HG03103 (cell line): ENCODE results near the gene GYPC.
"Not testable (repeated sequence)": the region's sequence is repeated elsewhere in the genome, so short reads cannot be mapped to it uniquely, and the experiment has no call there.

Source experiments
- ATAC-seq: cut with Tn5 transposase; IDR thresholded peaks from one replicate; pipeline ENCODE4 v1.9.1; 2021; ENCODE audit warnings: low read depth; ENCODE audit not compliant: unreplicated experiment

The GYPC gene

DNA sequence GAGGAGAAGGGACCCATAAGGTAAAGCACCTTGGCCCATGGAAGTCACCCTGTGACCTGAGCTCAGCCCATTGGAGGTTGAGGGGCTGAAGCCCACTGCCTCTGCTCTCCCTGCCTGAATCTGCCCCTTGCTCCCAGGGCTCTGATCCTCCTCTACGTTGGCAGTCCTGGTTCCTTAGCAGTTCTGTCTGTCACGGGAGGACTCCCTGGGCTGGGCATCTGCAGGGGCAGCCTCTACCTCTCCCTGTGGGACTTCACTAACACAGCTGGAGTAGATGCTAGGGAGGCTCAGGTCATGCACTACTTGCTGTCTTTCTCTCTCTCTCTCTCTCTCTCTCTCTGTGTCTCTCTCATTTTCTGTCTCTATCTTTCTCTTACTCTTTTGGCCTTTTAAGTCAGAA lies 8.7 kb downstream of the GYPC start:
- peak; percentile 23 for ATAC-seq

DNA sequence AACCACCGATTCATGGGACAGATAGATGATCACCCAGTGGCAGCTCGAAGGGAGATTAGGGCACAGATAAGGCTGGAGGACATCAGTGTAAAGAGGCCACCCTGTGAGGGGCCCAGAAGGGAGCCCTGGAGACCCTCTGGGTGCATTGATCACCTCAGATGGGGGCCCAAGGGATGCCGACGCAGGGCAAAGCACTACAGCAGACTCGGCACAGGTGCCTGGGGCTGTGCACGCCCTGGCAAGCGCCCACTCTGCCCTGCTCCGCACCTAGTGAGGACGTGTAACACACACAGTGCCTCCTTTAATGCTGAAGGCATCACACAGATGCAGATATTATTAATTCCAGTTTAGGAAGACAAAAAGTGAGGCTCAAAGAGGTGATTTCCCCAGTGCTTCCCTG lies 9.5 kb downstream of the GYPC start:
- ATAC-seq = no peak

DNA sequence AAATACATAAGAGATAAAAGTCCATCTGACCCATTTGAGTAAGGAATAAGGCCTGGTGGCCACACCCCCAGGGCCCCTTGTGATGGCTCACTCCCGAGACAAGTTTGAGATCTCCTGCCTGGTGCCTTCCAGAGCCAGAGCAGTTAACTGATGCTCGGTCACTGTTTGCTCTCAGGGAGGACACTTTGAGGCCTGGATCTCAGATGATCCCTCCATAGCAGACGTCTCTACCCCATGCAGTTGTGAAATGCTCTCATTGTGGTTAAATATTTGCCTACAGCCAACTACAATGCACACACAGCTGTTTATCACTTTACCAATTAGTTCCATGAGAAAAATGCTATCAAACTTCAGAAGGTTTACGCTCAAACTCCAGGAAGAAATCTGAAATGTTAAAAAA lies 12.3 kb downstream of the GYPC start:
- ATAC-seq = no peak

DNA sequence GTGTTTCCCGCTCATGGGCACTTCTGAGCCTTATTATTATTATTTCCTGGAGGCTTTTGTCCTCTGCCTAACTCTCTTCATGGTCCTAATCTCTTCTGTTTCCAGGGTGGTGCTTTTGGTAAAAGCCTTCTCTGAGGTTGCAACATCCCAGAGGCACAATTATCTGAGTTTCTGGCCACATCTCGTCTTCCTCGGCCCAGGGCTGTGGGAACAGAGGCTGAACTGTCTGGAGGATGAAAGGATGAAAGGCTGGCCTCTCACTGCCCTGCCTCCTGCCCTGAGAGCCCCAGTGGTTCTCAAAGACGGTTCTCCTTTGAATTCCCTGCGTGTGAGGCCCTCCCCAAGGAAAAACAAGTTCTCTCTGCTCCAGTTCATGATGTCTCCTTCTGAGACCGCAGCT lies 13.8 kb downstream of the GYPC start:
- ATAC-seq = no peak

DNA sequence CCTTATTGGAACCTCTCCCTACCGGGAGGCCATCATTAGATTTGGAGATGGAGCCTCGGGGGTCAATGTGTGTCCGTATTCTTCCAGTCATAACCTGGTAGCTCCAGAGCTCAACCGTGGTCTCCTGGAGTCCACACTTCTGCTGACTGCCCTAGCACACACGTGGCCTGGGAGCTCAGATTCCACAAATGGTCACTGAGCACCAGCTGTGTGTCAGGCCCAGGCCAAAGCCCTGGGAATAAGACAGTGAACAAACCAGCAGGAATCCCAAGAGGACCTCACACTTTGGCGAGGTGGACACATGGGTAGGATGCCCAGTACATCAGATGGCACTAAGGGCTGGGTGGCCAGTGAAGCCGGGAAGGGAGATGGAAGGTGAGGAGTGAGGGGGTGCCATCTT lies 15.5 kb downstream of the GYPC start:
- ATAC-seq = no peak

DNA sequence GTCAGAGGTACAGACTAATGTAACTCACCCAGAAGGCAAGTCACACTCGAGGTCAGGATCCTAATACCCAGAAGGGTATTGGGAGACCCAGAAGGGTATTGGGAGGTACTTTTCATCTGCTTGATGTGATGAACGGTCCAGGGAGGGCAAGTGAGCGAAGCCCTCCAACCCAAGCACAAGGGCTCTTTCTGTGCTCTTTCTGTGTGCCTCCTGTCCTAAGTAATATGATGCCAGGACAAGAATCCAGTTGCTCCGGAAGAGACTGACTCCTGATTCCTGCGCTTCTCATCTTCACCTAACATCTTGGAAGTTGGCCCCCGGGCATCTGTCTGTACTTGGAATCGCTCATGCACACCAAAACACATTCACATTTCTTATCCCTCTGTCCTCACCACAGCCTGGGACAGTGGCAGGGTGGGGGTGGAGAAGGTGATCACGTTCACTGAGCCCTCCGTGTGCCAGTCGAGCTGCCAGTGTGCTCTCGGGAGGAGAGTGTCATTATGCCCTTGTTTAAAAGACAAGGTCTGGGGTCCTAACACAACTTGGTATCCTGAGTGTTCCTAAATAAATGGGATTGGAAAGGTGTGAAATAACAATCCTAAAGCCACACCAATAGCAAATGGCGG lies 17.1 kb downstream of the GYPC start:
- ATAC-seq = no peak

DNA sequence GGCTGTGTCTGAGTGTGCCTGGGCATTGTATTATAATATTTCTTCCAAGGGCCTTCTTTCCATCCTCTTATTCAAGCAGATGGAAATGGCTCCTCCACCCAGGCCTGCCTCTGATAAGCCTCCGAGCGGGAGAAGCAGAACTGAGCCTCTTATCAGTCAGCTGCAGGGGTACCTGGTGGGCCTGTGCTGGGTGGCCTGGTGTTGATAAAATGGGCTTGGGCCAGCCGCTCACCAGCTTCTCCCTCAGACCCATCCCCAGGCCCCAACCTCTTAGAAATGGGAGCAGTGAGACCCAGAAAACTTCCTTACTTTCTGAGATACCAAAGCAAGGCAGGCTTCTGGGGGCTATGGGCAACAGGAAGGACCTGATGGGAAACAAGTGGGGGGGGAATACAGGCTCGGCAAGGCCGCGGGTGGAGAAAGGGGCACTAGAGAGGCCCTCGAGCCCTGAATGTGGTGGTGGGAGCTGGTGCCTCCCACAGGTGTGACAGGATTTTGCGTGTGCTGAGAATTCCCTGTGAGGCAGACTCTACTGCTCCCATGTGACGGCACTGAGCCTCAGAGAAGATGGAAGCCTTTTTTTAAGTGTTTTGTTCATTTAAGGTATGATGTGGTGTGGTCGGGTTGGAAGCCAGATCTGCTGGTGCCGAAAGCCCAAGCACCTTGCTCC lies 18.3 kb downstream of the GYPC start:
- ATAC-seq = no peak

DNA sequence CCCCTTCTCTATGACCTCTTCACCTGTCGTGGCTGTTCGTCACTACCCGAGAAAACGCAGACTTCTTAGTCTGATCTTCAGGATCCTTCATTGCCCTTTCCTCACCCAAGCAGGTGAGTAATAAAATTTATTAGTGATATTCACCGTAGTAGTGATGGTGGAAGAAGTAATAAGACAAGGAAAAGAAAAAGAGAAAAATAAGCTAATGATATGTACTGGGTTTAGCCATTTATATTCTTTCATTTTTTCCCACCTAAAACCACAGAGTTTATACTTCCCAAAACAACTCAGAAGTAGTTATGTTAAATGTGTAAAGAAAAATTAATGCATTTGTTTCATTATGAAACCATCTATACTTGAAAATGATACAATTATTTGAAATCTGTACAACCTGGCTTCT lies 19.7 kb downstream of the GYPC start:
- no peak for ATAC-seq

DNA sequence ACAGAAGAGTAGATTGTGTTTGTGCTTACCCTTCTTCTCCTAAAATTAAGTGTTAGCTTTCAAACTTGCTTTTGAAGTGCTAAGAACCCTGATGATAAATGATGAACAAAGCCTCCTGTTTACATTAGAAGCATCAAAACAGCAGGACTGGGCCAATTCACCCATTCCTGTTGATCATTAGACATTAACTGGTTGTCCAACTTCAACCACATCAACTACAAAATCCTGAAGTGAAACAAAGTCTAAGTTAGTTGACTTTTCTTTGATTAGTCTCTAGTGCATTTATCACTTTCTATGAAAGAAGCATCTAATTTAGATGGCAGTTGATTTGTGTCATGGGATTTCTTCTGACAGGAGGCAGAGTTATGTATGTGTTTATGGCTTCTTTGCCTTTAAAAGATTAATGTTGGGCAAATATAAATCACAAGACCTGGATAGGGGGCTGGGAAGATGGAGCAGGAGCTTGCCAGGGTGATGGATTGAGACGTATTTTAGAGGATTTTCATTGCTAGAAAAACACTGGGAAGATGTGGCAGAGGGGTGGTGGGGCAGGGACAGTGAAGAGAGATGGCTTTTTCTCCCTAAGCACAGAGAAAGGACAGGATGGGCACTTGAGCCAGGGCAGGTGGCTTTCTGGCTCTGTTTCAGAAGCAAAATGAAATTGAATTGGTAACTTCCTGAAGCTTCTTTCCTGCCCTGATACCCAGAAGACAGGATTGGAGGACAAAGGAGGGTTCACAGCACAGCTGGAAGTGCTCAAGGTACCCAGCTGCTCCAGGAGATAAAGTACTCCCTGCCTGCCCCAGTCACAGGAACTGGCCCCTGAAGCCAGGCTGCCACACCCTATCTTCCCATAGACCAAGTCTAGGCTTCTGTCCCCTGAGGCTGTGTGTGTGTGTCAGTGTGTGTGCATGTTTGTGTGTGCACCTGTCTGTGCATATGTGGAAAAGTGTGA lies 20.5 kb downstream of the GYPC start:
- no peak for ATAC-seq

DNA sequence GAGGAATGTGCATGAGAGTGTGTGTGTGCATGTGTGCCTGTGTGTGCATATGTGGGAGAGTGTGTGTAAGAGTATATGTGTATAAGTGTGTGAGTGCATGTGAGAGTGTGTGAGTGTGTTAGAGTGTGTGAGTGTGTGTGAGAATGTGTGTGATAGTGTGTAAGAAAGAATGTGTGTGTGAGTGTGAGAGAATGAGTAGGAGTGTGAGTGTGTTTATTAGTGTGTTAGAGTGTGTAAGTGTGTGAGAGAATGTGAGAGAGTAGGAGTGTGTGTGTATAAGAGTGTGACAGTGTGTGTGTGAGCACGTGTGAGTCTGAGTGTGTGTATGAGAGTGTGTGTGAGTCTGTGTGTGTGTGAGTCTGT lies 21.2 kb downstream of the GYPC start:
- no peak for ATAC-seq

DNA sequence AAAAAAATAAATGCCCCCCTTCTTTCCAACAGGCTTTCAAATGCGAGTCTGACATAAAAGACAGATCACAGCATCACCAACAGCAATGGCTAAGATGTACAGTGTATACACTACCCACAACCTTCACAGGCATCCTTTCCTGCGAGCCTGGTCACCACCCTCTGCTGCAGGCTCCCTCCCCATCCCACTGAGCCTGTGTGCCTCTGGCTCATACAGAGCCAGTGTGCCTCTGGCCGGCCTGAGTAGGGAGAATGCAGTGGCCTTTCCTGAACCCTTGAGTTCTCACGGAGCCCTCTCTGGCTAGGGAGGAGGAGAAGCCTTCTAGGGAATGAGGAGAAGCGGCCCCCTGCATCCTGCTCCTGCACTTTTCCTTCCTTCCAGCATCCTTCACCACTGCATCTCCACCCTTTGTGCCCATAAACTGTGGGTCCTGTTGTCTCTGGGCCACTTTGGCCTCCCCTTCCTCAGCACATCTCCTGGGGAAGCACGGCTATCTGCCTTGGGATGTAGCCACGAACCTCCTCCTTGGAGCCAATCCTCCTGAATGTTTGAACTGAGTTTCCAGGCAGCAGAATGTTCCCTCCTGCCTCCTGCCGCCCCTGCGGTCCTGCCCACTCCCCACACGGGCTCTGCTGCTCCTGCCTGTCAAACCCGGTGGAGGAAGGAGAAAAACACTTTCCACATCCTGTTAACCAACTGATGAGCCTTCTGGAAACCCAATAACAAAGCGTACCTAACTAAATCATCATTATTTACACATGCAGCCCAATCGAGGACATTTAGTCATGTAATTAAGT lies 22.5 kb downstream of the GYPC start:
- no peak for ATAC-seq

DNA sequence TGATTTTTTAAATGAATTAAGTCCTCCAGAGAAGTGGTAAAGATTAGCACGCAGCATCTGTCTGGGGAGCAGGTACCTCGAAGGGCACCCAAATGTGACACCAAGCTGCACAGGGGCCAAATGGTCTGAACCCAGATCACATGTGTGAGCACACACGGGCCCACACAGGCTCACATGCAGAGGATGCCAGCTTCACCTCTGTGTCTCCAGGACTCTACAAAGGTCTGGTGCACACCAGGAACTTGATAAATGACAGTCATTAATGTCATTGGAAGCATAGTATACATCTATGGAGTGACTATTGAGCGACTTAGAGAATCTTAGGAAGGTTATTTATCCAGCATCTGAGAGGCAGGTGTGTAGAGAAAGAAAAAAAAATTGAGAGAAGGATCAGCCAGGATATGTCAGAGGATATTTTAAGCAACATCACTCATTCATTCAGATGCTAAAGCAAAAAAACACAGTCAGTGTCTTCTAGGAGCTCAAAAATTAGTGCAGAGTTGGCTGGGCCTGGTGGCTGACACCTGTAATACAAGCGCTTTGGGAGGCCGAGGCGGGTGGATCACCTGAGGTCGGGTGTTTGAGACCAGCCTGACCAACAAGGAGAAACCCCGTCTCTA lies 23.2 kb downstream of the GYPC start:
- no peak for ATAC-seq

DNA sequence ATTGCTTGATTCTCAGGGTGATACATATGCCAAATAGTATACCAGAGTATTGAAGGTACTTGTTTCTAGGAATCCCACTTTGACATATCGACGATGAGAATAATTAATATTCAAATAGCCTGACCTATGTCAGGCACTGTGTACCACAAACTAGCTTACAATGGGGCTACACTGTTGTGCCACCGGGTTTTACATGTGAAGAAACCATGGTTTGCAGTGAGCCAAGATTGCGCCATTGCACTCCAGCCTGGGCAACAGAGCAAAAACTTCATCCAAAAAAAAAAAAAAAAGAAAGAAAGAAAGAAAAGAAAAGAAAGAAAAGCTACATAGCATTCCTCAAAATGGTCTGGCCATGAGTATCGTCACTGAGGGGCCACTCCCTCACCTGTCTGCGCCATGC lies 25.5 kb downstream of the GYPC start:
- ATAC-seq = no peak

DNA sequence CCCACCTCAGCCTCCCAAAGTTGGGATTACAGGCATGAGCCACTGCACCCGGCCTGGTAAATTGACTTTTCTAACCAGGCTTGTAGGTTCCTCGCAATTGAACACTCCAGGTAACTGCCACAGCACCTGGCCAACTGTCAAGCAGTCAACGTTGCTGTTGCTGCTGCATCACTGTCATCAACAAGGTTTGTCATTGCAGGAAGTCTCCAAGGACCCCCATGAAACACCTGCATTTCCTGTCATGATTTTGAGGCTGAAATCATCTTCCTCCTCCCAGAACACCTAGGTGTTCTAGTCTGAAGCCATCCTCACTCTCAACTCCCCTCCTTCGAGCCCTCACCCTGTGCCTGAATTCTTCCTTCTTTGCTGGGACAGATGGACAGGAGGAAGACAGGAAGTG lies 29.7 kb downstream of the GYPC start:
- ATAC-seq = no peak

DNA sequence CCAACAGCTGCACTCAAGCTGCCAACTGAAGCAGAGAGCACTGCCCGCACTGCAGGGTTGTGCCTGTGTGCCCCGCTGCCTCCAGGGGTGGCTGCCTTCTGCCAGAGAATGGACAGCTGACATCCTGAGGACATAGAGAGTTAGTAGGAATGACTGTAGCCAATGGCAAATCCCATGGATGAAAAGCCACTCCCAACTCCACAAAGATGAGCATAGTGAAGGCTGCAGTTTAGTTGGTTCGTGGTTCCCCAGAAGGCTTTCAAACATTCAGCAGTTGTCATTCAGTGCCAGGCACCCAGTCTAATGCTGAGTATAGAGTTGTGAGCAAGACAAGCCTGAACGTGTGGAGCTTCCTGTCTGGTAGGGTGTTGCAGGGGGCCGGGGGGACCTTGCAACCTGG lies 30.3 kb downstream of the GYPC start:
- ATAC-seq = no peak

DNA sequence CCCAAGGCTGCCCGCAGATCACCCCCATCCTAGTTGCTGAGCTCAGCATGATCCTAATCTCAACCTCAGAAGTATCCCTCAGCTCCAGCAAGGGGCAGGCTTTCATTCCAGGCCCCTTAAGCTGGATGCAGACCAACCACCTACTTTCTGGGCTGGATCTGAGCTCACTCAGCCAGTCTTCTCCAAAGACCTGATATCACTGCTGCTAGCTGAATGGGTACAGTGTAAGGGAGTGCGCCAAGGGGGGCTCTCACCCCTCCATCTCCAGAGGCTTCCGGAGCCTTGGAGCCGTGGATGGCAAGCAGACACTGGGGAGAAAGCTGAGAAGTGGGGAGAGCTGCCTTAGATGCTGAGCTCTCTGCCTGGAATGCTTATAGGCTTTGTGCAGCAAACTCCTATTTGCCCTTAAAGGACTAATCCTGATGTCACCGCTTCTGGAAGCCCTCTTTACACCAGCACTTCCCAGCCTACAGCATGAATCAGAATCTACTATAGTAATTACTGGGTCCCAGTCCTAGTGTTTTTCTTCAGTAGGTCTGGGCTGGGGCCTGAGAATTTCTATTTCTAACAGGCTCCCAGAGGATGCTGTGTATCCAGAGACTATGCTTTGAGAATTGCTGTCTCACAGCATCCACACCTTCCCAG lies 31.0 kb downstream of the GYPC start:
- no peak for ATAC-seq

DNA sequence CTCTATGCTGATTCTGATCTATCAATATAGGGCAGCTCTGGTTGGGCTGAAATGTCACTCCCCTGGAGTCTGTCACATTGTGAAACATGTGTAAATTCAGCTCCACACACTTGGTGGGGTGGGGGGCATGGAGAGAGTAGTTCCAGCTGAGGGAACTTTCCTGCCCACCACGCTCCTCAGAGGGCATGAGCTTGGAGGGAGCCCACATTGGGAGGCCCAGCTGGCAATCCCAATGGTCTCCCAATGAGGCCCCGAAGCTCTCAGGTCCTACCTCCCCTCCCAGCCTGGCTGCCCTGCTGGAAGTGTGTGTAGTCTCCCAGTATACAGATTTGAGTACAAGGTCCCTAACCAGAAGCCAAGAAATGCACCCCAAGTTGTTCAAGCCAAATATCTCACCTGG lies 31.5 kb downstream of the GYPC start:
- ATAC-seq = no peak

DNA sequence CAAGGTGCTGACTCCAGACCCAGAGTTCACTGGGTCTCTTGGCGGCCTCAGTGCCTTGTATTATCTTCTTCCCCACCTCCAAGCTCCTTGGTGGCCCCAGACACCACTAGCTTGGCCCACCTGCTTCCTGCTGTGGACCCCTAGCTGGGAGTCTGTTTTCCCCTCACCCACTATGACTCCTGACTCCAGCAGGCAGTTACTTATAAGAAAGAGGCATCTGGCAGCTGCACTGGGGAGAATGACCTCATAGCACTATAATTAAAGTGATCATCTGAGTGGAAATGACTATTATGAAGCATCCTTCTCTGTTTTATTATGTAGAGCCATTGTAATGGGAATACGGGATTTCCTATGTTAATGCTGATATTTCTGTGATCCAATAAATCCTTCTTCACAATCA lies 32.6 kb downstream of the GYPC start:
- not testable (repeated sequence) for ATAC-seq

DNA sequence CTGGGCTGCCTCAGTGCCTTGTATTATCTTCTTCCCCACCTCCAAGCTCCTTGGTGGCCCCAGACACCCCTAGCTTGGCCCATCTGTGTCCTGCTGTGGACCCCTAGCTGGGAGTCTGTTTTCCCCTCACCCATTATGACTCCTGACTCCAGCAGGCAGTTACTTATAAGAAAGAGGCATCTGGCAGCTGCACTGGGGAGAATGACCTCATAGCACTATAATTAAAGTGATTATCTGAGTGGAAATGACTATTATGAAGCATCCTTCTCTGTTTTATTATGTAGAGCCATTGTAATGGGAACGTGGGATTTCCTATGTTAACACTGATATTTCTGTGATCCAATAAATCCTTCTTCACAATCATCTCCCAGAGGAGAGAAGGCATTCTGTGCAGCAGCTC lies 36.3 kb downstream of the GYPC start:
- ATAC-seq = not testable (repeated sequence)
